Thymus (tissue), 2 donors: ENCODE data around the gene NATD1. TPM values are rescaled to one million over a fixed set of nuclear protein-coding genes. Genes with fewer than 3 reads are reported as not detected.

Source experiments
- polyA plus RNA-seq: library from polyadenylated mRNA; stranded (reverse); fragments of 200-250 nt; gene quantifications from one replicate; pipeline ENCODE4 v1.2.3, GENCODE V29; 2013
- total RNA-seq: library from RNA; stranded (reverse); fragments of 120-200 nt; gene quantifications from one replicate; pipeline ENCODE4 v1.2.4, GENCODE V29; 2013
- donor health status: healthy.

Gene NATD1
- total and polyA plus RNA-seq, 2 donors, result 2.7 to 4.8 TPM

Other genes starting within 250 kb of the NATD1 start
- 74.2 TPM for gene USP22, start 210.4 kb downstream of the NATD1 start, total RNA-seq
- 52.5 TPM for gene USP22, start 210.4 kb downstream of the NATD1 start, polyA plus RNA-seq
- gene DHRS7B, start 126.4 kb downstream of the NATD1 start, total RNA-seq, result 17.5 TPM
- gene DHRS7B, start 126.4 kb downstream of the NATD1 start, polyA plus RNA-seq, result 22.8 TPM
- gene TMEM11, start 39.2 kb downstream of the NATD1 start, total RNA-seq, result 19.7 TPM
- 23.3 TPM for gene TMEM11, start 39.2 kb downstream of the NATD1 start, polyA plus RNA-seq
- gene MAP2K3, start 31.3 kb upstream of the NATD1 start, total RNA-seq, result 9.1 TPM
- gene MAP2K3, start 31.3 kb upstream of the NATD1 start, polyA plus RNA-seq, result 33.4 TPM
- 0.85 TPM for gene KCNJ12, start 122.9 kb upstream of the NATD1 start, total RNA-seq
- gene KCNJ12, start 122.9 kb upstream of the NATD1 start, polyA plus RNA-seq, result 0.37 TPM